HG02759 (cell line): ENCODE measurements around the gene COX10.

Experiments used
- ATAC-seq: cut with Tn5 transposase; IDR thresholded peaks from one replicate; pipeline ENCODE4 v1.9.1; 2021; ENCODE audit warnings: mild to moderate bottlenecking, moderate library complexity; ENCODE audit not compliant: unreplicated experiment

COX10 gene

GRCh38 chr17:14245002-14245401 lies 175.7 kb downstream of the COX10 start:
- no peak for ATAC-seq

GRCh38 chr17:14245629-14246028 lies 176.3 kb downstream of the COX10 start:
- no peak for ATAC-seq
